Astrocyte (in vitro differentiated cells and primary cell): ENCODE data around the gene PHF12. TPM values are rescaled to one million over a fixed set of nuclear protein-coding genes. Genes with fewer than 3 reads are reported as not detected.

Source experiments
- DNase-seq: peaks from one replicate; pipeline ENCODE4 v3.0.0-alpha.2; 2010; ENCODE audit warnings: low read depth
- FAIRE-seq: peaks from 2 replicates; lab custom pipeline; 2011; peaks lifted over from hg19 to GRCh38; lab: Jason Lieb, UNC
- H2AFZ ChIP-seq: 2 replicates; pipeline ENCODE4 v1.6.0; 2012; ENCODE audit warnings: low read depth, low read length, inconsistent platforms
- H3K27ac ChIP-seq: 2 replicates; pipeline ENCODE4 v1.5.1; 2011; ENCODE audit warnings: low read depth, low read length, inconsistent platforms
- H3K27me3 ChIP-seq: 2 replicates; pipeline ENCODE4 v1.6.0; 2011; ENCODE audit warnings: low read length, inconsistent platforms; ENCODE audit not compliant: insufficient read depth
- H3K36me3 ChIP-seq: 2 replicates; pipeline ENCODE4 v1.5.1; 2011; ENCODE audit warnings: low read length, inconsistent platforms; ENCODE audit not compliant: insufficient read depth
- H3K4me1 ChIP-seq: 2 replicates; pipeline ENCODE4 v1.5.1; 2011; ENCODE audit warnings: low read length, inconsistent platforms; ENCODE audit not compliant: insufficient read depth
- H3K4me2 ChIP-seq: 2 replicates; pipeline ENCODE4 v1.6.0; 2012; ENCODE audit warnings: low read length, inconsistent platforms
- H3K4me3 ChIP-seq: 2 replicates; pipeline ENCODE4 v1.5.1; 2011; ENCODE audit warnings: low read depth, mild to moderate bottlenecking, low read length, inconsistent platforms; ENCODE audit not compliant: insufficient read depth
- H3K79me2 ChIP-seq: 2 replicates; pipeline ENCODE4 v1.6.0; 2012; ENCODE audit warnings: mild to moderate bottlenecking, low read length, inconsistent platforms; ENCODE audit not compliant: insufficient read depth
- H3K9ac ChIP-seq: 2 replicates; pipeline ENCODE4 v1.6.0; 2012; ENCODE audit warnings: mild to moderate bottlenecking, low read length, inconsistent platforms
- H3K9me3 ChIP-seq: 2 replicates; pipeline ENCODE4 v1.5.1; 2012; ENCODE audit warnings: low read depth, mild to moderate bottlenecking, low read length, inconsistent platforms; ENCODE audit not compliant: insufficient read depth
- H4K20me1 ChIP-seq: 2 replicates; pipeline ENCODE4 v1.6.0; 2012; ENCODE audit warnings: low read length, inconsistent platforms; ENCODE audit not compliant: insufficient read depth
- H3K27ac Mint-ChIP-seq: one replicate; pipeline ENCODE4 v1.8.0; 2021; ENCODE audit warnings: mild to moderate bottlenecking, mixed read lengths; ENCODE audit not compliant: unreplicated experiment
- H3K27me3 Mint-ChIP-seq: one replicate; pipeline ENCODE4 v1.8.0; 2021; ENCODE audit warnings: low read depth, mixed read lengths; ENCODE audit not compliant: unreplicated experiment
- H3K36me3 Mint-ChIP-seq: one replicate; pipeline ENCODE4 v1.8.0; 2021; ENCODE audit warnings: low read depth, mixed read lengths; ENCODE audit not compliant: unreplicated experiment
- H3K4me1 Mint-ChIP-seq: one replicate; pipeline ENCODE4 v1.8.0; 2021; ENCODE audit warnings: low read depth, mixed read lengths; ENCODE audit not compliant: unreplicated experiment
- H3K4me3 Mint-ChIP-seq: one replicate; pipeline ENCODE4 v1.8.0; 2021; ENCODE audit warnings: mild to moderate bottlenecking, moderate library complexity, mixed read lengths; ENCODE audit not compliant: unreplicated experiment
- H3K9me3 Mint-ChIP-seq: one replicate; pipeline ENCODE4 v1.8.0; 2021; ENCODE audit warnings: mild to moderate bottlenecking, mixed read lengths; ENCODE audit not compliant: unreplicated experiment
- EZH2 ChIP-seq: IDR thresholded peaks from 2 replicates; pipeline ENCODE4 v1.6.1; 2012; ENCODE audit warnings: mild to moderate bottlenecking, low read length, inconsistent platforms; ENCODE audit not compliant: insufficient read depth
- total RNA-seq: library from RNA; stranded (reverse); gene quantifications from 2 replicates; pipeline ENCODE4 v1.2.1, GENCODE V29; 2021
- TF ChIP-seq, protein P1 (sequence below): IDR thresholded peaks from 2 replicates; pipeline ENCODE4 v1.5.1; 2011; ENCODE audit warnings: low read depth, mild to moderate bottlenecking, inconsistent platforms, low read length, moderate library complexity; ENCODE audit not compliant: insufficient read depth

The PHF12 gene
- total RNA-seq, 1 donor from 2014 or later = 41.6 TPM

DNA sequence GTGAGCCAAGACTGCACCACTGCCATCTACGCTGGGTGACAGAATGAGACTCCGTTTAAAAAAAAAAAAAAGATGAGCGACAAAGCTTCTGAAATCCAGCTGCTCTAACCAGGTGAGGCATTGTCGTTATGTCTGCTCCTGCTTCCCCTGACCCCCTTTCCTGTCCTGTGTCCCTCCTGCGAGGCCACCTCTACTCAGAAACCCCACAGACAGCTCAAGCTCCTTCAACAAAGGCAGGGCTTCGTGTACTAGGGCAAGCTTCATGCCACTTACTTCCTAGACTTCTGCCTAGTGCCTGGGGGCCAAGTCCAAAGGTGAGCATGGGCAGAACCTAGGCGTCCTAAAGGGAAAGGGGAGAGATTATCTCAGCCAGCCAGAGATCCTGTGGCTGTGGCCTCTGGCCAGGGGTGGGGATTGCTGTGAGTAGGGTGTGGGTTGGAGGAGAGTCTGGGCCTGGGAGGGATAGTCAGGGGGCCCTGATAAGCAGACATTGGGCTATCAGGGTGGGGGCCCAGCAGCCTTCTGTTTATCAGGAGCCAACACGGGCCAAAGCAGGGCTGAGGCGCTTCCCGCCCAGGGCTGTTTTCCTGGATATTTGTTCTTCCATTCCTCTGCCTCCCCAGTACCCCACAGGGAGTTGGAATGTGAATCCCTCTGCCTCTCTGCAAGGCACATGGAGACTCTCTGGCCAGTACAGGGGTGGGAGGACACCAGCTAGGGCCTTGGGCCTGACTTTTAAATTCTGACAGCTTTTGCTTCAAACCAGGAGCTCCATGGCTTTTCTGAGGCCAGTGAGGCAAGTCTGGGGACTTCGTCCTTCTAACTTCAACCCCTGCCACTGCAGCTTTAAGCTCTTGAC lies 86.1 kb downstream of the PHF12 start:
- Histone ChIP-seq H3K27ac (no peak overlapping the region), H3K4me1 (no peaks in the 10 kb centered on the region), H3K36me3 (peaks cover 4% of the 10 kb centered on the region), H3K27me3 (no peaks in the 10 kb centered on the region), H3K79me2 (no peaks in the 10 kb centered on the region), H3K9ac (no peak overlapping the region), H3K9me3 (no peaks in the 10 kb centered on the region), H3K4me3 (no peak overlapping the region), H2AFZ (no peak overlapping the region), H3K4me2 (no peak overlapping the region), H4K20me1 (no peaks in the 10 kb centered on the region)
- Mint-ChIP-seq H3K4me1 (peaks cover 3% of the 10 kb centered on the region), H3K27ac (peak overlapping the region; percentile 3), H3K27me3 (peaks cover 4% of the 10 kb centered on the region), H3K4me3 (no peak overlapping the region), H3K9me3 (no peaks in the 10 kb centered on the region), H3K36me3 (peaks cover 13% of the 10 kb centered on the region)
- FAIRE-seq (no peak), DNase-seq (no peak)
- TF ChIP-seq, protein P1, sequence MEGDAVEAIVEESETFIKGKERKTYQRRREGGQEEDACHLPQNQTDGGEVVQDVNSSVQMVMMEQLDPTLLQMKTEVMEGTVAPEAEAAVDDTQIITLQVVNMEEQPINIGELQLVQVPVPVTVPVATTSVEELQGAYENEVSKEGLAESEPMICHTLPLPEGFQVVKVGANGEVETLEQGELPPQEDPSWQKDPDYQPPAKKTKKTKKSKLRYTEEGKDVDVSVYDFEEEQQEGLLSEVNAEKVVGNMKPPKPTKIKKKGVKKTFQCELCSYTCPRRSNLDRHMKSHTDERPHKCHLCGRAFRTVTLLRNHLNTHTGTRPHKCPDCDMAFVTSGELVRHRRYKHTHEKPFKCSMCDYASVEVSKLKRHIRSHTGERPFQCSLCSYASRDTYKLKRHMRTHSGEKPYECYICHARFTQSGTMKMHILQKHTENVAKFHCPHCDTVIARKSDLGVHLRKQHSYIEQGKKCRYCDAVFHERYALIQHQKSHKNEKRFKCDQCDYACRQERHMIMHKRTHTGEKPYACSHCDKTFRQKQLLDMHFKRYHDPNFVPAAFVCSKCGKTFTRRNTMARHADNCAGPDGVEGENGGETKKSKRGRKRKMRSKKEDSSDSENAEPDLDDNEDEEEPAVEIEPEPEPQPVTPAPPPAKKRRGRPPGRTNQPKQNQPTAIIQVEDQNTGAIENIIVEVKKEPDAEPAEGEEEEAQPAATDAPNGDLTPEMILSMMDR = no peak
- no peak for TF ChIP-seq EZH2

GRCh38 chr17:28863953-28864352 lies 87.4 kb downstream of the PHF12 start:
- Histone ChIP-seq H2AFZ (no peak overlapping the region), H3K4me2 (no peak overlapping the region), H3K36me3 (peaks cover 7% of the 10 kb centered on the region), H3K27me3 (no peaks in the 10 kb centered on the region), H3K9me3 (no peaks in the 10 kb centered on the region), H3K79me2 (no peaks in the 10 kb centered on the region), H3K4me1 (no peaks in the 10 kb centered on the region), H3K4me3 (no peak overlapping the region), H3K27ac (no peak overlapping the region), H4K20me1 (no peaks in the 10 kb centered on the region), H3K9ac (no peak overlapping the region)
- Mint-ChIP-seq H3K27ac (no peak overlapping the region), H3K4me1 (peaks cover 3% of the 10 kb centered on the region), H3K9me3 (no peaks in the 10 kb centered on the region), H3K4me3 (no peak overlapping the region), H3K27me3 (peaks cover 4% of the 10 kb centered on the region), H3K36me3 (peaks cover 15% of the 10 kb centered on the region)
- DNase-seq = no peak
- TF ChIP-seq EZH2 = no peak
- TF ChIP-seq, protein P1 = no peak
- FAIRE-seq = no peak

DNA sequence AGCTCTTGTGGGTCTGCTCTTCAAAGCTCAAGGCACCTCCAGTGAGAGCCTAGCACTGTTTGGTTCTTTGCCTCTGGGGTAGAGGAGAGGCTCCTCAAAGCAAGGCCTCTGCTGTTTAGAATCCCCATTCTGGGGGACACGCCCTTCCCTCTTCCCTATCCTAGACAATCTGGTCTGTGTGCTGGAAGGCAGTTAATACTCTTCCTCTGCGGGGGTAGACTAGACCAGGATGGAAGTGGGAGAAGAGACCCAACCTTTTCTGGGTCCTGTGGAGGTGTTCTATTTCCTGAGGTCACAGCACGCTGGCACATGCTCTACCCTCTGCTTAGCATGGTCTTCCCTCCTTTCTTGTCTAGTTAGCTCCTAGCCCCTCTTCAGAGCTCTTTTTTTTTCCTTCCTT lies 88.8 kb downstream of the PHF12 start:
- H3K27ac ChIP-seq = no peak overlapping the region
- FAIRE-seq = no peak
- peaks cover 12% of the 10 kb centered on the region for H3K36me3 ChIP-seq
- peaks cover 24% of the 10 kb centered on the region for H3K36me3 Mint-ChIP-seq
- no peak overlapping the region for H3K4me3 ChIP-seq
- no peaks in the 10 kb centered on the region for H3K27me3 ChIP-seq
- TF ChIP-seq, protein P1 = no peak
- TF ChIP-seq EZH2 = no peak
- H3K4me1 ChIP-seq = no peaks in the 10 kb centered on the region
- H3K4me1 Mint-ChIP-seq = peaks cover 3% of the 10 kb centered on the region
- no peaks in the 10 kb centered on the region for H3K79me2 ChIP-seq
- H3K27ac Mint-ChIP-seq = no peak overlapping the region
- H2AFZ ChIP-seq = no peak overlapping the region
- no peaks in the 10 kb centered on the region for H3K9me3 Mint-ChIP-seq
- no peaks in the 10 kb centered on the region for H4K20me1 ChIP-seq
- no peaks in the 10 kb centered on the region for H3K27me3 Mint-ChIP-seq
- DNase-seq = no peak
- no peaks in the 10 kb centered on the region for H3K9me3 ChIP-seq
- H3K9ac ChIP-seq = no peak overlapping the region
- no peak overlapping the region for H3K4me2 ChIP-seq
- H3K4me3 Mint-ChIP-seq = no peak overlapping the region
